Measurements from ENCODE around the gene USP44. TPM values are rescaled to one million over a fixed set of nuclear protein-coding genes. Genes with fewer than 3 reads are reported as not detected.

The USP44 gene
- 0.73 and 0.78 TPM in 2 replicates for total RNA-seq

DNA sequence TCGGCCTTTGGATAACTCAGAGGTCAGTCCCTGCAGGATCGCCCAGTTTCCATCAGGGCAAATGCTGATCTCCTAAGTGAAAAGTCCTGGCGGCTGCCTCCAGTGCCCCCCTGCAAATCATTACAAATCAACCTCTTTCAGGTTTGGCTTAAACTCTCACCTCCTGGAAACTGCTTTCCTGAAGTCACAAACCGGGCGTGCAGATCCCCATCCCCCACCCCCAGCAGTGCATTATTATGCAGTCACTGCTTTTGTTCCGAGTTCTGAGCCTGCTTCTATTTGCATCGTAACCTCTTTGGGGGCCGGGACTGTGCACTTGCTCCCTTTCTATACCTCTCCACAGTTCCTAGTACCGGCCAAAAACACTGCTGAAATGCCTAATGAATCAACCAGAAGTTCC lies at the start of gene USP44:
Gene USP44 (minus strand): TSS at position 172 of the 400 bp plus-strand sequence. CDS start 17,220 bp downstream, outside the sequence.

DNA sequence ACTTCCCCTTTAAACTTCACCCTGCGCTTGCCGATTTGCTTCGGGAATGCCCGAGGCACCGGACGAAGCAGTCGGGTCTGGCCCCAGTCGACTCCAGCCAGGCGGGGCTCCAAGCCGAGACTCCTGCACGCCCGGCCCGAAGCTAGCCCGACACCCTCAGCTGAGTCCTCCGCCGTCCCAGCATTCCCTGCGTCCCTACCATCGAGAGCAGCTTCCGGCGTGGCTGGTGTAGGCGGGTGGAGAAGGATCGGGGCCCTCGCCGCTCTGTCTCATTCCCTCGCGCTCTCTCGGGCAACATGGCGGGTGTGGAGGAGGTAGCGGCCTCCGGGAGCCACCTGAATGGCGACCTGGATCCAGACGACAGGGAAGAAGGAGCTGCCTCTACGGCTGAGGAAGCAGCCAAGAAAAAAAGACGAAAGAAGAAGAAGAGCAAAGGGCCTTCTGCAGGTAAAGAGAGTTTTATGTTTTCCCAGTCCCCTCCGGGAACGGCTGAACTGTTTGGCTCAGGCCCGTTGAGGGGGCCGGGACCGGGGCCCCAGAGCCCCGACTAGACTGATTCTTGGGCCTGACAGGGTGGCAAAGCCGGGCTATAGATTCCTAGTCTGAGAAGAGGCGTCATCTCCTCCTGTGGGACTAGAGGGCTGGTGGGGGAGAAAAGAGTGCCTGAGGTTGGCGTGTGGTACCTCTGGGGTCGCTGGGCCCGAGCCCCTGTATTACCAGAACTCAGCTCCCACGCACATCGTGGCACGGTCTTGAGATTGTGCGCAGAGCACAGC lies 77.2 kb downstream of the USP44 start, which contains the start of gene METAP2:
Gene METAP2 (plus strand): TSS at position 269 of the 776 bp plus-strand sequence. CDS start 28 bp downstream, at position 297.

Other genes starting within 250 kb of the USP44 start
- 78.8 and 80.8 TPM in 2 replicates for gene METAP2, start 77.3 kb downstream of the USP44 start, total RNA-seq
- gene NTN4, start 239.3 kb upstream of the USP44 start, total RNA-seq: 26.1 and 65.3 TPM in 2 replicates

Measured in subcutaneous preadipocyte (primary cell).